Smooth muscle cell (in vitro differentiated cells): ENCODE results near the gene OPA3. TPM values are rescaled to one million over a fixed set of nuclear protein-coding genes. Genes with fewer than 3 reads are reported as not detected.

ENCODE experiments used
- DNase-seq: peaks from one replicate; lab custom pipeline; 2025; ENCODE audit not compliant: unreplicated experiment; lab: John Stamatoyannopoulos, UW
- H2AFZ ChIP-seq: fragments of 200-600 bp; sonication (generic); 2 replicates; pipeline ENCODE4 v1.6.0; 2016; ENCODE audit warnings: antibody characterized with exemption, low read depth, mild to moderate bottlenecking
- H3F3A ChIP-seq: fragments of 200-600 bp; sonication (generic); 2 replicates; pipeline ENCODE4 v1.6.0; 2017; ENCODE audit warnings: antibody characterized with exemption, low read depth
- H3K27ac ChIP-seq: fragments of 200-600 bp; sonication (generic); 2 replicates; pipeline ENCODE4 v1.5.1; 2016; ENCODE audit warnings: low read depth, mild to moderate bottlenecking
- H3K27me3 ChIP-seq: fragments of 200-600 bp; sonication (generic); 2 replicates; pipeline ENCODE4 v1.6.1; 2016; ENCODE audit warnings: low read depth, mild to moderate bottlenecking
- H3K36me3 ChIP-seq: fragments of 200-600 bp; sonication (generic); 2 replicates; pipeline ENCODE4 v1.5.1; 2016; ENCODE audit warnings: low read depth
- H3K4me1 ChIP-seq: fragments of 200-600 bp; sonication (generic); 2 replicates; pipeline ENCODE4 v1.5.1; 2016; ENCODE audit warnings: low read depth
- H3K4me2 ChIP-seq: fragments of 200-600 bp; sonication (generic); 2 replicates; pipeline ENCODE4 v1.6.0; 2016; ENCODE audit warnings: mild to moderate bottlenecking
- H3K4me3 ChIP-seq: fragments of 200-600 bp; sonication (generic); 2 replicates; pipeline ENCODE4 v1.5.1; 2016; ENCODE audit warnings: mild to moderate bottlenecking
- H3K79me2 ChIP-seq: fragments of 200-600 bp; sonication (generic); 2 replicates; pipeline ENCODE4 v1.6.0; 2016; ENCODE audit warnings: low read depth, mild to moderate bottlenecking
- H3K9ac ChIP-seq: fragments of 200-600 bp; sonication (generic); 2 replicates; pipeline ENCODE4 v1.6.0; 2016; ENCODE audit warnings: low read depth
- H3K9me3 ChIP-seq: fragments of 200-600 bp; sonication (generic); replicated peaks from 2 replicates; pipeline ENCODE4 v1.5.1; 2016; ENCODE audit warnings: low read depth
- H4K20me1 ChIP-seq: fragments of 200-600 bp; sonication (generic); 2 replicates; pipeline ENCODE4 v1.6.0; 2016; ENCODE audit warnings: low read depth
- CTCF ChIP-seq: fragments of 200-600 bp; sonication (generic); IDR thresholded peaks from 2 replicates; pipeline ENCODE4 v1.5.1; 2017; ENCODE audit warnings: borderline replicate concordance, mild to moderate bottlenecking, antibody characterized with exemption; ENCODE audit not compliant: insufficient read depth, poor library complexity, severe bottlenecking
- WGBS: methylation state at CpG from one replicate; pipeline ENCODE4 v1.1.7; 2016; ENCODE audit warnings: low lambda C conversion rate; 5-methylcytosine and 5-hydroxymethylcytosine counted together
- polyA plus RNA-seq: library from polyadenylated mRNA; unstranded; fragments of >200 nt; fragmentation: Nextera tagmentation; extraction: Ambion mirVana; gene quantifications from 2 replicates; pipeline ENCODE4 v1.2.1, GENCODE V29; 2016
- total RNA-seq: library from RNA; depleted of rRNA; stranded (reverse); fragments of >200 nt; gene quantifications from 2 replicates; pipeline ENCODE4 v1.2.3, GENCODE V29; 2014

The OPA3 gene
- total and polyA plus RNA-seq, 2 experiments from 2014 or later = 8.8 to 10.3 TPM

DNA sequence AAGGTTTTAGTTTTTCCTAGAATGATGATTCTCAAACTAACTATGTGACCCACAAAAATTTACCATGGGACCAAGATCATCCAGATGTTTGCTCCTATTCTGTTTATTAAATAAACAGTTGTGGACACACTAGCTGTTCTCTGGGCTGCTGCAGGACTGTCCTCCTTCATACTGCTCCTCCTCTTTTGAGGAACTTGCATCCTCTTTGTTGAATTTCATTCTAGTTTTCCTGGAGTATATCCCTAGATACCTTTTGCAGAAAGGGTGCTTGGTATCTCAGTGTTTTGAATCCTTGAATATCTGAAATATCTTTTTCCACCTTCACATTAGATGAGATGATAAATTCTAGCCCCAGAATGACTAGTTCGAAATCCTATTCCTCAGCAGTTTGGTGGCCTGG lies 53.3 kb downstream of the OPA3 start:
- DNase-seq = no peak
- Histone ChIP-seq H2AFZ (no peak overlapping the region), H3K36me3 (no peaks in the 10 kb centered on the region), H3K9ac (no peak overlapping the region), H3K4me3 (no peak overlapping the region), H4K20me1 (peaks cover 27% of the 10 kb centered on the region), H3K4me1 (peaks cover 7% of the 10 kb centered on the region), H3K4me2 (no peak overlapping the region), H3F3A (peaks cover 10% of the 10 kb centered on the region), H3K27me3 (no peaks in the 10 kb centered on the region), H3K9me3 (peaks cover 3% of the 10 kb centered on the region), H3K79me2 (no peaks in the 10 kb centered on the region), H3K27ac (no peak overlapping the region)
- TF ChIP-seq CTCF = no peak
- 100% methylated on average over 1 of the region's 1 CpG for WGBS

GRCh38 chr19:45529420-45529785 lies 55.2 kb downstream of the OPA3 start:
- Histone ChIP-seq H3K9ac (no peak overlapping the region), H2AFZ (no peak overlapping the region), H3K36me3 (peaks cover 5% of the 10 kb centered on the region), H3K27me3 (no peaks in the 10 kb centered on the region), H4K20me1 (peaks cover 46% of the 10 kb centered on the region), H3K4me1 (peaks cover 7% of the 10 kb centered on the region), H3K4me2 (no peak overlapping the region), H3K27ac (no peak overlapping the region), H3K79me2 (no peaks in the 10 kb centered on the region), H3K9me3 (peaks cover 3% of the 10 kb centered on the region), H3K4me3 (no peak overlapping the region), H3F3A (peaks cover 22% of the 10 kb centered on the region)
- no peak for DNase-seq
- WGBS = 65% methylated on average over 14 of the region's 14 CpGs
- TF ChIP-seq CTCF = no peak

GRCh38 chr19:45528744-45529419 lies 55.7 kb downstream of the OPA3 start:
- H3K27ac ChIP-seq = no peak overlapping the region
- peaks cover 52% of the 10 kb centered on the region for H4K20me1 ChIP-seq
- TF ChIP-seq CTCF = no peak
- H3K79me2 ChIP-seq = no peaks in the 10 kb centered on the region
- peaks cover 5% of the 10 kb centered on the region for H3K36me3 ChIP-seq
- H3F3A ChIP-seq = peaks cover 22% of the 10 kb centered on the region
- H3K9ac ChIP-seq = no peak overlapping the region
- H3K4me2 ChIP-seq = peak overlapping the region; percentile 65
- H3K4me1 ChIP-seq = peaks cover 7% of the 10 kb centered on the region
- DNase-seq = no peak
- H2AFZ ChIP-seq = no peak overlapping the region
- WGBS = 18% methylated on average over 48 of the region's 49 CpGs
- H3K27me3 ChIP-seq = no peaks in the 10 kb centered on the region
- H3K9me3 ChIP-seq = peaks cover 3% of the 10 kb centered on the region
- peak overlapping the region; percentile 40 for H3K4me3 ChIP-seq
